GM23338 (cell line): ENCODE results near the gene LLGL2. TPM values are rescaled to one million over a fixed set of nuclear protein-coding genes. Genes with fewer than 3 reads are reported as not detected.
A peak's percentile ranks its signal among the peaks of the same experiment; 100 is the strongest.

Source experiments
- ATAC-seq: fragments of 200-7000 bp; cut with Tn5 transposase; 3 replicates; pipeline ENCODE4 v1.9.1; 2020
- DNase-seq: peaks from one replicate; pipeline ENCODE4 v3.0.0-alpha.2; 2015; ENCODE audit warnings: low spot score
- H2AFZ ChIP-seq: fragments of 200-600 bp; sonication (generic); 2 replicates; pipeline ENCODE4 v1.8.0; 2016; ENCODE audit warnings: antibody characterized with exemption, mild to moderate bottlenecking, moderate library complexity
- H3F3A ChIP-seq: fragments of 200-600 bp; sonication (generic); replicated peaks from 2 replicates; pipeline ENCODE4 v1.8.0; 2017; ENCODE audit warnings: antibody characterized with exemption, mixed run types, low read depth
- H3K27ac ChIP-seq: fragments of 200-600 bp; sonication (generic); 2 replicates; pipeline ENCODE4 v1.6.1; 2016; ENCODE audit warnings: low read depth
- H3K27me3 ChIP-seq: fragments of 200-600 bp; sonication (generic); 2 replicates; pipeline ENCODE4 v1.8.0; 2016; ENCODE audit warnings: mild to moderate bottlenecking, mixed run types, moderate library complexity; ENCODE audit not compliant: insufficient read depth
- H3K36me3 ChIP-seq: fragments of 200-600 bp; sonication (generic); 2 replicates; pipeline ENCODE4 v1.8.0; 2016; ENCODE audit warnings: mild to moderate bottlenecking; ENCODE audit not compliant: insufficient read depth
- H3K4me1 ChIP-seq: fragments of 200-600 bp; sonication (generic); 2 replicates; pipeline ENCODE4 v1.8.0; 2016; ENCODE audit warnings: mild to moderate bottlenecking, moderate library complexity; ENCODE audit not compliant: insufficient read depth
- H3K4me2 ChIP-seq: fragments of 200-600 bp; sonication (generic); 2 replicates; pipeline ENCODE4 v1.7.1; 2017; ENCODE audit warnings: mixed run types
- H3K4me3 ChIP-seq: fragments of 200-600 bp; sonication (generic); 2 replicates; pipeline ENCODE4 v1.6.1; 2016; ENCODE audit warnings: mixed run types
- H3K79me2 ChIP-seq: fragments of 200-600 bp; sonication (generic); replicated peaks from 2 replicates; pipeline ENCODE4 v1.8.0; 2017; ENCODE audit warnings: mild to moderate bottlenecking; ENCODE audit not compliant: insufficient read depth
- H3K9me2 ChIP-seq: fragments of 200-600 bp; sonication (generic); 2 replicates; pipeline ENCODE4 v1.8.0; 2017; ENCODE audit not compliant: insufficient read depth
- H4K20me1 ChIP-seq: fragments of 200-600 bp; sonication (generic); replicated peaks from 2 replicates; pipeline ENCODE4 v1.8.0; 2017; ENCODE audit warnings: mild to moderate bottlenecking; ENCODE audit not compliant: insufficient read depth
- H3K27ac Mint-ChIP-seq: 2 replicates; pipeline ENCODE4 v1.8.0; 2020; ENCODE audit warnings: inconsistent platforms, mild to moderate bottlenecking, moderate library complexity, mixed read lengths
- H3K27me3 Mint-ChIP-seq: 3 replicates; pipeline ENCODE4 v1.8.0; 2022; ENCODE audit warnings: low read depth, mild to moderate bottlenecking, moderate library complexity, mixed read lengths, inconsistent platforms; ENCODE audit not compliant: insufficient read depth, poor library complexity
- H3K36me3 Mint-ChIP-seq: 3 replicates; pipeline ENCODE4 v1.8.0; 2021; ENCODE audit warnings: low read depth, mild to moderate bottlenecking, inconsistent platforms, moderate library complexity, mixed read lengths
- H3K4me1 Mint-ChIP-seq: 3 replicates; pipeline ENCODE4 v1.8.0; 2020; ENCODE audit warnings: mild to moderate bottlenecking, inconsistent platforms, mixed read lengths
- H3K4me3 Mint-ChIP-seq: 3 replicates; pipeline ENCODE4 v1.8.0; 2021; ENCODE audit warnings: moderate library complexity, mild to moderate bottlenecking, inconsistent platforms, mixed read lengths
- H3K9me3 Mint-ChIP-seq: 3 replicates; pipeline ENCODE4 v1.8.0; 2020; ENCODE audit warnings: moderate library complexity, mild to moderate bottlenecking, inconsistent platforms, mixed read lengths
- CREB1 ChIP-seq: fragments of 250-450 bp; sonication (Bioruptor Pico); IDR thresholded peaks from 2 replicates; pipeline ENCODE4 v1.5.0; 2020; ENCODE audit warnings: low read depth, mild to moderate bottlenecking, moderate library complexity
- CTCF ChIP-seq, 2 experiments: fragments of 200-600 bp in 1 of 2; sonication (generic) in 1 of 2; conservative IDR thresholded peaks; 2 replicates each; pipeline versions ENCODE4 v1.5.1 to v1.6.1; 2016 to 2017; ENCODE audit warnings: antibody characterized with exemption in 2 of 2, low read depth in 2 of 2, mild to moderate bottlenecking in 2 of 2, moderate library complexity in 1 of 2
- NANOG ChIP-seq: IDR thresholded peaks from 2 replicates; pipeline ENCODE4 v1.6.1; 2016; ENCODE audit warnings: antibody characterized with exemption, borderline replicate concordance
- POLR2AphosphoS5 ChIP-seq: IDR thresholded peaks from 2 replicates; pipeline ENCODE4 v1.6.1; 2016; ENCODE audit warnings: antibody characterized with exemption, low read depth
- REST ChIP-seq: IDR thresholded peaks from one replicate; pipeline ENCODE4 v1.6.1; 2018; ENCODE audit warnings: antibody characterized with exemption; ENCODE audit not compliant: unreplicated experiment
- STAT1 ChIP-seq: IDR thresholded peaks from one replicate; pipeline ENCODE4 v1.6.1; 2016; ENCODE audit warnings: antibody characterized with exemption; ENCODE audit not compliant: unreplicated experiment
- ZNF114 ChIP-seq: fragments of 250-450 bp; sonication (Bioruptor Pico); IDR thresholded peaks from 2 replicates; pipeline ENCODE4 v1.5.0; 2020; ENCODE audit warnings: mild to moderate bottlenecking, moderate library complexity
- ZNF331 ChIP-seq: fragments of 250-450 bp; sonication (Bioruptor Pico); IDR thresholded peaks from 2 replicates; pipeline ENCODE4 v1.5.0; 2020; ENCODE audit warnings: low read depth, mild to moderate bottlenecking, moderate library complexity
- polyA plus RNA-seq: library from polyadenylated mRNA; unstranded; fragments of >200 nt; fragmentation: Nextera tagmentation; extraction: Ambion mirVana; gene quantifications from 2 replicates; pipeline ENCODE4 v1.2.1, GENCODE V29; 2016
- total RNA-seq: library from RNA; depleted of rRNA; stranded (reverse); fragments of >200 nt; shearing (Covaris generic); gene quantifications from 2 replicates; pipeline ENCODE4 v1.2.3, GENCODE V29; 2014
- TF ChIP-seq, protein P1 (sequence below): IDR thresholded peaks from 2 replicates; pipeline ENCODE4 v1.6.1; 2016; ENCODE audit warnings: antibody characterized with exemption

LLGL2 gene
- total and polyA plus RNA-seq, 2 experiments from 2014 or later, result 62.5 to 78.5 TPM

DNA sequence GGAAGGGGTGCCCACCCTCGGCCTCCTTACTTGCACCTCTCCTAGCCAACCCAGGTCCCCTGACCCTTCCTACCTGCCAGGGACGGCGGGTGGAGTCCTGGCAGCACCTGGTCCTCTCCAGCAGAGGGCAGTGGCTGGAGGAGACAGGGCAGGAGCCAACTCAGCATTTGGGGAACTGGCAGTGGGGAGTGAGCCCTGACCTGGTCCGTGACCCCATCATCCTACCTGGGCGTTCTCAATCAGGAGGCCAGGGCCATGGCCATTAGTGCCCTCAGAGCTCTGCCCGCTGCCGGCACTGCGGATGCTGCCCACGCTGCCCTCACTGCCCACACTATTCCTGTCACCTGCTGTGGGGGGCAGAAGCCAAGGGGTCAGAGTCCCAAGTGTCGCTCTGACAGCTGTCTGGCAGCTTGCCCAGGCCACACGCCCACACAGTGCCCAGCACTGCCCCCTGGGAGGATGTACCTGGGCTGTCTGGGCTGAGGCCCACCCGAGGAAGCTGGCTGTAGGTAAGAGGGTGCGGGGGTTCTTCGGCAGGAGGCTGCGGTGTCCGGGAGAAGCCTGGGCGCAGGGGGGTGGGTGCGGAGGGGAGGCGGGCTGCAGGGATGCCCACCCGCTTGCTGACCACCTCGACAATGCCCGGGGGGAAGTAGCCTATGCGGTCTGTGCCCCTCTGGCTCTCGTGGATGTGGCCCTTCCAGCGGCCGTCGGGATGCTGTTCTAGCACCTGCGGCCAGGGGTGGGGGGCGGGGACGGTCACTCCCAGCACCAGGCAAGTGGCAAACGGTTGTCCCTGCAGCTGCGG is 20.9 kb upstream of the LLGL2 start:
- H3K79me2 ChIP-seq, result no peaks in the 10 kb centered on the region
- no peaks in the 10 kb centered on the region for H3K4me1 ChIP-seq
- H3K36me3 Mint-ChIP-seq, result peaks cover 17% of the 10 kb centered on the region; the same call in 2 of the 3 replicates
- H3K27ac ChIP-seq, result no peak overlapping the region
- no peaks in the 10 kb centered on the region for H3K27me3 ChIP-seq
- H2AFZ ChIP-seq, result no peak overlapping the region
- no peaks in the 10 kb centered on the region for H4K20me1 ChIP-seq
- H3K4me2 ChIP-seq, result no peak overlapping the region
- no peak overlapping the region for H3K27ac Mint-ChIP-seq
- H3K36me3 ChIP-seq, result no peaks in the 10 kb centered on the region
- TF ChIP-seq NANOG, result no peak
- no peak for TF ChIP-seq ZNF114 (CRISPR knock-in tag)
- peak; percentile 68 to 87 for TF ChIP-seq CTCF (conservative IDR thresholded peaks at IDR 0.05; ENCODE audit: low read depth in 2 of 2)
- TF ChIP-seq ZNF331 (CRISPR knock-in tag), result no peak
- no peaks in the 10 kb centered on the region for H3K9me2 ChIP-seq
- DNase-seq (peak; percentile 81), ATAC-seq (peak; percentile 80)
- H3K4me3 Mint-ChIP-seq, result no peak overlapping the region
- H3K4me3 ChIP-seq, result no peak overlapping the region
- H3F3A ChIP-seq, result no peaks in the 10 kb centered on the region
- H3K9me3 Mint-ChIP-seq, result no peaks in the 10 kb centered on the region
- H3K27me3 Mint-ChIP-seq, result peaks cover 7% of the 10 kb centered on the region
- H3K4me1 Mint-ChIP-seq, result no peaks in the 10 kb centered on the region; the same call in 1 of the 3 replicates

DNA sequence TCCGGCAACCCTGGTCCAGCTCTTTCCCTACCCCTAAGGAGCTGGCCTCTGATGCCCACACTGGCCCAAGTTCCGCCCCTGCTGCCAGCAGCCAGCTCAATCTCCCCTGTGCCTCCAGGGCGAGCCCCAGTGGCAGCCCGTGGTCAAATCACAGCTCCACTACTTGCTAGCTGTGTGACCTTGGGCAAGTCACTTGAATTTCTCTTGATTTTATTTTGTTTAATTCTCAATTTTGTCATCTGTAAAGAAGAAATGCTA is 20.4 kb upstream of the LLGL2 start:
- Histone ChIP-seq H3K36me3 (no peaks in the 10 kb centered on the region), H4K20me1 (no peaks in the 10 kb centered on the region), H3K27ac (no peak overlapping the region), H3K4me1 (no peaks in the 10 kb centered on the region), H3K79me2 (no peaks in the 10 kb centered on the region), H3K4me2 (no peak overlapping the region), H3K4me3 (no peak overlapping the region), H2AFZ (no peak overlapping the region), H3K9me2 (no peaks in the 10 kb centered on the region), H3F3A (no peaks in the 10 kb centered on the region), H3K27me3 (no peaks in the 10 kb centered on the region)
- ATAC-seq (no peak), DNase-seq (no peak)
- Mint-ChIP-seq H3K27me3 (peaks cover 7% of the 10 kb centered on the region), H3K27ac (no peak overlapping the region), H3K4me3 (no peak overlapping the region), H3K9me3 (no peaks in the 10 kb centered on the region), H3K4me1 (no peaks in the 10 kb centered on the region; the same call in 2 of the 3 replicates), H3K36me3 (peaks cover 12% of the 10 kb centered on the region; the same call in 2 of the 3 replicates)
- TF ChIP-seq, protein P1, sequence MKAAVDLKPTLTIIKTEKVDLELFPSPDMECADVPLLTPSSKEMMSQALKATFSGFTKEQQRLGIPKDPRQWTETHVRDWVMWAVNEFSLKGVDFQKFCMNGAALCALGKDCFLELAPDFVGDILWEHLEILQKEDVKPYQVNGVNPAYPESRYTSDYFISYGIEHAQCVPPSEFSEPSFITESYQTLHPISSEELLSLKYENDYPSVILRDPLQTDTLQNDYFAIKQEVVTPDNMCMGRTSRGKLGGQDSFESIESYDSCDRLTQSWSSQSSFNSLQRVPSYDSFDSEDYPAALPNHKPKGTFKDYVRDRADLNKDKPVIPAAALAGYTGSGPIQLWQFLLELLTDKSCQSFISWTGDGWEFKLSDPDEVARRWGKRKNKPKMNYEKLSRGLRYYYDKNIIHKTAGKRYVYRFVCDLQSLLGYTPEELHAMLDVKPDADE, result no peak
- TF ChIP-seq POLR2AphosphoS5, result no peak
- TF ChIP-seq STAT1, result no peak
- TF ChIP-seq CREB1 (CRISPR knock-in tag), result no peak
- TF ChIP-seq REST, result no peak
